RCC 7860 (cell line): ENCODE measurements around the gene PIK3C2G.

Experiments
- DNase-seq: peaks from one replicate; pipeline ENCODE4 v3.0.0-alpha.2; 2015; ENCODE audit warnings: low spot score
- FAIRE-seq: peaks from 2 replicates; lab custom pipeline; 2012; peaks lifted over from hg19 to GRCh38; lab: Jason Lieb, UNC

Gene PIK3C2G

DNA sequence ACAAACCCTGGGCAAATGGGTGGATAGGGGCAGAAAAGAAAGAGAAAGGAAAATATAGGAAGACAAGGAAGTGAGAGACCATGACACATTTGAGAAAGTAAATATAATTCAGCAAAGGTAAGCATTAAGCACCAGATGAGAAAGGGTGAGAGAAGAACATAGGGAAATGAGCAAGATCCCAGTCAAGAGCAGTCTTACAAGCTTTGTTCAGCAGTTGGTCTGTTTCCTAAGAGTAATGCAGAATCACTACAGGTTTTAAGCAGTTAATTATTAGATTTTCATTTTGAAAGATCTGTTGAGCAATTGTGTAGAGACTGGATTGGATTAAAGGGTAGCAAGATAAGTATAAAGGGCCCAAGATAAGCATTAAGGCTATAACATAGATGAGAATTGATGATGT lies 330.2 kb downstream of the PIK3C2G start:
- DNase-seq (no peak), FAIRE-seq (no peak)

DNA sequence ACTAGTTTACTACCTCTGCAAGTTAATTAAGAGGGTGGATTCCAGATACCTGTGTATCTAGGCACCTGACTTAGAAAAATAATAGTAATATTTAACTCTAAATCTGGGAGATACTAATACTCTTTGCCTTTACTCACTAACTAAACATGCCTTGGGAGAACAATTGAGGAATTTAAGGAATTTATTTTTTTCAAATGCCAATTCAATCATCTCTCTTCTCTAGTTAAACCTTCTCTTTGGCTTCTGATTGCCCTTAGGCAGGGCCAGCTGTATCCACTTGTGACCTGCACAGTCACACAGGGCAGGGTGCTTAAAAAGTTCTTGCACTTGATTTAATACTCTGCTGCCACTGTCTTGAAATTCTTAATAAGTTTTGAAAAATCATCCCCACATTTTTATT lies 334.1 kb downstream of the PIK3C2G start:
- no peak for DNase-seq

GRCh38 chr12:18601962-18602361 lies 340.6 kb downstream of the PIK3C2G start:
- DNase-seq (no peak), FAIRE-seq (no peak)

More for the DNA sequence above, 334.1 kb downstream of the PIK3C2G start:
- FAIRE-seq, result no peak

DNA sequence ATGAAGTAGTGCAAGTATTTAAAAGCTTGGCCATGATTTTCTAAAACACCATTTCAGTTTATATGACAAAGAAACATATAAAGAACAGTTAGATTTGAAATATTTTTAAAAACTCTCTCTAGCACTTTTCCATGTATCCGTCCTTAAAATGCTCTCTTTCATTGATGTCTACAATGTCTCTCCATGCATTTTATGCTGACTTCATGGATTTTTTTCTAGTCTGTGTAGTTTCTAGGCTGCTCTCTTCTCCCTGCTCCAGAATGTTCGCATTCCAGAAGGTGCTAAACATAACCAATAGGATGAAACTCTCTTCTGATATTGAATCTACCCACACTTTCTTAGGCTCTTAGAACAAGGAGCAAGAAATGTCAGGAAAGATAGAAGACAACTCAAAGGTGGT lies 351.7 kb downstream of the PIK3C2G start:
- FAIRE-seq, result no peak
- DNase-seq, result no peak

GRCh38 chr12:18620986-18621385 lies 359.7 kb downstream of the PIK3C2G start:
- no peak for FAIRE-seq

GRCh38 chr12:18629445-18629844 lies 368.1 kb downstream of the PIK3C2G start:
- no peak for FAIRE-seq
- no peak for DNase-seq

More at GRCh38 chr12:18620986-18621385, 359.7 kb downstream of the PIK3C2G start:
- DNase-seq, result no peak

DNA sequence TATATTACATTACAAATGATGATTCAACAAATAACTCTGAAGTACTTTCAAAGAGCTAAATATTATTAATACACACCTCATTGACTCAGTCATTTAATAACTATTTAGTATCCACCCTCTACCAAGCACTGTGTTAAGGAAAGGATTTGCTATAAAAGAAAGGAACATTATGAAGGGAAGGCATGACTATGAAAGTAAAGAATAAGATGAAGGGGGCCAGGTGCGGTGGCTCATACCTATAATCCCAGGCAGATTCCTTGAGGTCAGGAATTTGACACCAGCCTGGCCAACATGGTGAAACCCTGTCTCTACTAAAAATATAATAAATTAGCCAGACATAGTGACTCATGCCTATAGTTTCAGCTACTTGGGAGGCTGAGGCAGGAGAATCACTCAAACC lies 368.6 kb downstream of the PIK3C2G start:
- DNase-seq, result peak; percentile 43
- FAIRE-seq, result peak; percentile 83

GRCh38 chr12:18631339-18631738 lies 370.0 kb downstream of the PIK3C2G start:
- no peak for DNase-seq
- FAIRE-seq, result no peak

DNA sequence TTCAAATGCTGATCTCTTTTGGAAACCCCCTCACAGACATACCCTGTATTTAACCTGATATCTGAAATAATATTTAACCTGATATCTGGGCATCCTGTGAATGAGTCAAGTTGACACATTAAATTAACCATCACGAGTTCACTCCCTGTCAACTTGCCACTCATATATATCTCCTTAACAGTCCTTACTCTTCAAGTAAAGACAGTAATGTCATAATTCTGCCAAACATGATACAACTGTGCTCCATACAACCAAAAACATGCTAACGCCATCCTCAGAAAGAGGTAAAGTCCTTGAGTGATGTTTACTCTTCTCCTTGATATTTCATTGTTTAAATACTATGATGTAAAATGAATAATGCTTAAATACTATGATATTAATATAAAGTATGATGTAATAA lies 371.5 kb downstream of the PIK3C2G start:
- DNase-seq (no peak), FAIRE-seq (peak; percentile 70)

DNA sequence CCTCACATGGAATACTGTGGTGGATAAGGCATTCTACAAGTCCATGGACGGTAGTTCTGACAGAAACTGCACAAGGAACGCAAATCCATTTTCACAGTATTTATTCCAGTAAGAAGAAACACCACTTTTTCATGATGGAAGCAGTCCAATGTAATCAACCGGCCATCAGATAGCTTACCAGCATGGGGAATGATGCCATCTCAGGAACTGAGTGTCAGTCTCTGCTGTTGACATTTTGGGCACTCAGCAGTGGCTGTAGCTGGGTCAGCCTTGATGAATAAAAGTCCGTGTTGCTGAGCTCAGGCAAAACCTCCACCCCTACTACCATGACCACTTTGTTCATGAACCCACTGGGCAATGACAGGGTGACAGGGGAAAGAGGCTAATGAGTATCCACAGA lies 373.1 kb downstream of the PIK3C2G start:
- DNase-seq (no peak), FAIRE-seq (no peak)

DNA sequence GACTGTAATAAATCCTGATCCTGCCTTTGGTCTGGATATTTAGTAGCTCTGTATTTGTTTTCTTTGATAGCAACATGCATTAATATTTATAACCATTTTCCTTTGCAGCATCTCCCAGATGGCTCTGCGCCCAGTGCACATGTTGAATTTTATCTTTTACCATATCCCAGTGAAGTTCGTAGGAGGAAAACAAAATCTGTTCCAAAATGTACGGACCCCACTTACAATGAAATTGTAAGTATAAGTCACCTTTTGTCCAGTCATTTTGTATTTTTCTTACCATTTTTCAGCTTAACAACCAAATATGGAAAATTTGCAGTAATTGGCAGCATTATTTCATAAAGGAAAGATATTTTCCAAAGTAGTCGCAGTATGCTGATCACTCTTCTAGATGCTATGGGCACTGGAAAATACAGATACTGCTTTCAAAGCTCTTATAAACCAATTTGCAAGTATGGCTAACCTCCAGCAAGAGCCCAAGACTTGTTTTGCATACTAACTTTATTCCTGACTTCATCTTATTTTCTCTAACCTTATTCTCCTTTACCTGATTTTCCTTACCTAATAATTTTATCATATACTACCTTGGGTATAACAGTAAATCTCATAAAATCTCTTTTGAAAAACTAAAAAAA lies 379.1 kb downstream of the PIK3C2G start:
- FAIRE-seq (no peak), DNase-seq (no peak)

DNA sequence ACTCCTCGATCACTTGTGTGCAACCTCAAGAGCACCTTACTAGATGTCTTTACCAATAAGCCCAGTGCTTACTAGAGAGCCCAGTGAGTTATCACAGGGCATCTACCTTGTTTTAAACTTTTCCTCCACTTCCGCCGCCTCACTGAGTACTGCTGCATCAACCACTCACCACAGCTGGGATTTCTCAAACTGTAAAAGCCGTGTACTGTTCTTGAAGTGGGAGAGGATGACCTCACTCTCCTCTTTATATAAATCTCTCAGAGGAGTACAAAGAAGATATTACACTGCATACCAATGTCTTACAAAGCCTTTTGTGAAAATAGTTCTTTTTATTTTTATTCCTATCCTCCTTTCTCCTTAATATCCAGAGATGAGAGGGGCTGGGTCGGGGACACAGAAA lies 382.4 kb downstream of the PIK3C2G start:
- DNase-seq, result no peak

DNA sequence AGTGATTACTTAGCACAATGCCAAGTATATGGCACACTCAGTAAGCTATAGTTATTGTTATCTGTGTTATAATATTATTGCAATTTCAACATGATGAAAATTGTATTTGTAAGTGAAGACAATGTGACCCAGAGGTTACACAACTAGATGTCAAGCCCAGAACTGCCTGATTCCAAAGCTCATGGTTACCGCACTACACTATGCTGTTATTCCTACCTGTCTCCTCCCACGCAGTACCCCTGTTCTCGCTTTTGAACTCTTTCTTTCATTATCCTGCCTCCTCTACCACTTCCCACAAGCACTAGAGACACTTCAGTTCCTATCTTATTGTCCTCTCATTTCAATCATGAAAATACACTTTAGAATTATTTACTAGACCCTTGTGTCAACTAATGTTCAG lies 383.2 kb downstream of the PIK3C2G start:
- FAIRE-seq (no peak), DNase-seq (no peak)

More for the DNA sequence above, 382.4 kb downstream of the PIK3C2G start:
- FAIRE-seq, result no peak

- DNase-seq (no peak), FAIRE-seq (no peak)
Observed at GRCh38 chr12:18646286-18646890, 385.1 kb downstream of the PIK3C2G start.

DNA sequence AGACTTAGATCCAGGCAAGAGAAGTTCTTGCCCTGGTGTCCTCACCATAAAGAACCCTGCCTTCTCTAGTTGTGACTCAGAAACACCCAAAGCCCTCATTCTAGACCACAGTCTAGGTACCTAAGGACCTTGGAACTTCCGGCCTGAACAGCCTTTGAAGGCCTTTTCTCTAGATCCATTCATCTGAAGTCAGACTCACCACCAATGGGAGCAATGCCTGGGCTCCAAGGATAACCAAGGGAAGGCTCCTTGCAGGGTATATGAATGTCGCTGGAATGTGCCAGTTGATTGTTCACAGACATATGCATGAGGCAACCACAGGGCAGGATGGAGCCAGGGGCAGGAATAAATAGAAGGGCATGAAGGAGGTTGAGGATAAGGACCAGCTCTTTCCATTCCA lies 390.2 kb downstream of the PIK3C2G start:
- FAIRE-seq, result no peak

DNA sequence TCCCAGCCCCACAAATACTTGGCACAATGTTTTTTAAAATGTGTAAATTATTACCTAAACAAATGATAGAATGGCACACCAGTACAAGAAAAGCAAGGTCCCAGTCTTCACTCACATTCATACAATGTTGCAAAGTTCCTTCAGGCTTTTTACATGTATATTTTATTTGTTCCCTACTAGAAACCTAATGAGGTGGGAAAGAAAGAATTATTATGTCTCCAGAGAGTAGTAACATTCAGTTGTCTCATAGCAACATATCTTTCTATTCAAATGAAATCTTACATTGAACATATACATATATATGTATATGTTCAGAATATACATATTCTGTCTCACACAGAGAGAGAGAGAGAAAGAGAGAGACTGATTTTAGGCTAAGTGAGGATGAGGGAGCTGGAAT lies 391.3 kb downstream of the PIK3C2G start:
- no peak for FAIRE-seq
- no peak for DNase-seq

More for the DNA sequence above, 390.2 kb downstream of the PIK3C2G start:
- DNase-seq, result no peak

DNA sequence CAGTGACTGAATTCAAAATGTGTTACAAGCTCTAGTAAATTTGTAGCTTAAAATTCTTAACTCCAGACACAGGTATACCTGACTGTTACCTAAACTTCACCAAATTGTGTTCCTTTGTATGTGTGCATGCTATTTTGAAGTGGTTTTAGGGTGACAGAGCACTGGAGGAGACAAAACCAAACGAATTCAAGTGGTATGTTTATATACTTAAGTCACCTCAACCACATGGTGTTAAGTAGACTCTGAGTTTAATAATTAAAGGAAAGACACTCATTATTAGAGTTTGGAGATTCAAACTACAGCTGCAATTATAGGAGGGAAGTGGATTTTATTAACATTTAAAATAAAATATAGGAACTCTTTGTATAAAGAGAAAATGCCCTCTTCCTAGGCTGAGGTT lies 392.1 kb downstream of the PIK3C2G start:
- FAIRE-seq (no peak), DNase-seq (no peak)

DNA sequence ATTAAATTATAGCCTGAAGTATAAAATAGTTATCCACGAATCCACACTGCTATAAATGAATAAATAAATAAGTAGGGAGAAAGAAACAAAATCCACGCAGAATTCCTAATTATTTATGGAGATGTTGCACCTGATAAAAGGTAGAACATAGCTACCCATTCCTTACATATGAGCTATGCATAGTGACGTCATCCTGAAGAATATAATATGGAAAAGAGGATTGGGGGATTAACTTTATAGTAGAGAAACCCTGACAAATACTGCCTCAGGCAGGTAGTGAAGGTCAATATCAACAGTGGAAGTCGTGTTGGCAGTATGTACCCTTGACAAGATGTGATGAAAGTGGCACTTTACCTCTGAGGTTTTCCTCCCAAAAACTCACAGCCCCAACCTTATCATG lies 394.0 kb downstream of the PIK3C2G start:
- no peak for FAIRE-seq
- no peak for DNase-seq

DNA sequence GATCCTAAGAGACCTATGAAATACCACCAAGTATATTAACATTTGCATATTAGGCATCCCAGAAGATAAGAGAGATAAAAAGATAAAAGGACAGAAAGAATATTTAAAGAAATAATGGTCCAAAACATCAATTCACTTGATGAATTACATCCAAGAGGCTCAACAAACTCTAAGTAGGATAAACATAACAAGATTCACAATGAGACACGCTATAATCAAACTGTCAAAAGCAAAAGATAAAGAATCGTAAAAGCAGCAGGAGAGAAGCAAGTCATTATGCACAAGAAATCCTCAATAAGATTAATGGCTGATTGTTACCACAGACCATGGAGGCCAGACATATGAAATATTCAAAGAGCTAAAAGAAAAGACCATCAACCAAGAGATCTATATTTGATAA lies 396.9 kb downstream of the PIK3C2G start:
- no peak for DNase-seq
- no peak for FAIRE-seq

DNA sequence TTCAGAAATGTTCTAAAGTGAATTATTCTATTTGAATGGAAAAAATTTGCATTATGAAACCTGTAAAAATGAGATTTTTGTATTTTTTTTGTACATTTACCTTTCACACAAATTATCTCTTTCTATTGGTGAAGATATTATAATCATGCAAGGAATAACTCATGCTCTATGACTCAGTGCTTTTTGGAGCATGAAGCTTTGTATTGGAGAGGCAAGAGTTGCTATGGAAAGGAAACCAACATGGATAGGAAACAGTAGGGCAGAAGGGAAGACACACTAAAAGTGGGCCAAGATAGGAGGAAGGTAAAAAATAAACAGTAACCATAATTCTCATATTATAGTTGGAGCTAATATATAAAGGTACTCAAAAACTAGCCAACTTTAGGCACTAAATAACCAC lies 397.5 kb downstream of the PIK3C2G start:
- FAIRE-seq (peak; percentile 71), DNase-seq (peak; percentile 49)

- FAIRE-seq (no peak), DNase-seq (no peak)
Observed at GRCh38 chr12:18676141-18676540, 414.8 kb downstream of the PIK3C2G start.

DNA sequence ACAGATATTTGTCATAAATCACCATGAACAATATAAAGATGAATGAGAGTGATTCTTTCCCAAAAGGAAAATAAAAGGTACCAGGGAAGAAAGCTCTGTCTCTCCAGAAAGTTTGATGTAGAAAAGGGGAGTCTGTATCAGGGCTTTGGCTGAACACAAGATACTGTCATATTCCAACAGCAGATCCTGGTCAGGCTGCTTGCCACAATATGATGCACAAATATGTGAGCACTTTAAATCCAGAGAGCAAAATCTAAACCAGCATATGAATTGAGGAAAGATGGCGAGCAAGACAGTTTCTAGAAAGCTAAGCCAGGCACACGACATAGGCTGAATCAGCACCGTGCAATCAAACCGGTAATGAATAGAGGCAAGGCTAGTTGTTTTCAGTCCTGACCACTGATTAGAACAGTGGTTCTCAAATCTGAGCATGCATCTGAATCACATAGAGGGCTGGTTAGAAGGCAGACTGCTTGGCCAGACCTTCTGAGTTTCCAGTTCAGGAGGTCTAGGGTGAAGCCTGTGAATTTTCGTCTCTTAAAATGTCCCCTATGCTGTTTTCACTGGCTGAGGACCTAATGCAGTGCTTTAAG lies 415.8 kb downstream of the PIK3C2G start:
- no peak for FAIRE-seq
- DNase-seq, result no peak
